HG03457 (cell line): ENCODE data around the gene NDUFAF4.

Experiments
- ATAC-seq: cut with Tn5 transposase; IDR thresholded peaks from one replicate; pipeline ENCODE4 v1.9.1; 2021; ENCODE audit warnings: moderate number of reproducible peaks; ENCODE audit not compliant: unreplicated experiment

Gene NDUFAF4

DNA sequence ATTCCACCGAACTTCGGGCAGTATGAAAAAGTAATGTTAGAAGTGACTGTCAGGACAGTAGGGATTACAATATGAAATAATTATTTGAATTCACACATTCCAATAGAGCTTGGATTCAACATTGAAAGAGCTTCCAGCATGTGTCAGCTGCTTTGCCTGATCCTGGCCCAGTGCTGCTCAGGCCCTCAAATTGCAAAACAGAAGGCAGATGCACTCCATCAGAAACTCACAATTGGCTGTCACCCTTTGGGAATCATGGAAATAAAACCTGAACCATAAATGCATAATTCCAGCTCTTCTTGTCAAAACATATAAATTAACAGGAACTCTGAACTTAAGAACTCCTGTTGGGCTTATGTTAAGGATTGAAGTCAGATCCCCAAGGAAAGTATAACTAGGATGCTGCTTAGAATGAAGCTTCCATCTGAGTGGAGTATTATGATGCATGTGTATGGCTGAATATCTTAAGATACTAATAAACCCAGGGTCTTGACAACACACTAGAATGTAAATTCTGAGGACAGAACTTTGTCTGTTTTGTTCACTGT lies 1.8 kb upstream of the NDUFAF4 start:
- no peak for ATAC-seq

DNA sequence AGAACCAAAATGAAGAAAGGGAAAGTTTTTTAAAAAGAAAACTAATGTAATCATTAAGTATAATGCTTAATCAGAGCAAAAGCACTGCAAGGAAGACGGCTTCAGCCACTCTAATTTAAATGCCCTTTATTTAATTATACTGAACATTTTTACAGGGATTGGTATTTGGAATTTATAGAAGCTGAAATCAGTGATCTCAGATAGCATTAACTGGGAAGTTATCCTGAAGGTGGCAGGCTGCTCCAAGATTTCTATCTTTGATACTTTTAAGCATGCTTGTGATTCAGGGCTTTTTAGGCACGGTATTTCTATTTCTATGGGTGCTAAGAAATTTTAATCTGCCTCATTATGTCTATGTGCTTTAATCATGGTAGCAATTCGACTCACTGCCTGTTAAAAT lies 1.3 kb upstream of the NDUFAF4 start:
- ATAC-seq, result no peak

DNA sequence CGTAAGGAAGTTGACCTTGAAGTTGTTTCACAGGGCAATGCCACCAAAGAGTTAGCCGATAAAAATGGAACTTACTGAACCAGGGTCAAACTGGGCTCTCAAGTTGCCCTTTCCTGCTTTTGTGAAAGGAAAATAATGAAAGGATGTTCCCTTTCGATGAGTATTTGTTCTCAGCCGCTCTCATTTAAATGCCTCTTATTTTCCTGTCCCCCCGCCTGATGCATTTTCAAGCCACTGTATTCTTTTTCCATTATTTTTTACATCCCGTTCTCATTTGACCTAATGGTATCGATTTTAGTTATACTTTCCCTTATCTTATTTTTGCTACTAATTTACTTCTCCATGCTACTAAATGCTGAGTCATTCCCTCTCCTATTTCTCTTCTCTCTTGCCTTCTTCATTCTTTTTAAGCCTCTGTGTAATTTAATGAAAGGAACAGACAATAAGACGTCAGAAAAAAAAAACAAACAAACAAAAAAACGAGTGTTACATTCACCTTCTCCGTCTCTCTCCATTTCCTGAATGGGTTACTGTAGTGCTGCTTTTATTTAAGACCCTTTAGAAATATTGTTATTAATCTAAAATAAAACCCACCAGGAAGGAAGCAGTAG lies 655 bp upstream of the NDUFAF4 start:
- peak; percentile 1 for ATAC-seq

DNA sequence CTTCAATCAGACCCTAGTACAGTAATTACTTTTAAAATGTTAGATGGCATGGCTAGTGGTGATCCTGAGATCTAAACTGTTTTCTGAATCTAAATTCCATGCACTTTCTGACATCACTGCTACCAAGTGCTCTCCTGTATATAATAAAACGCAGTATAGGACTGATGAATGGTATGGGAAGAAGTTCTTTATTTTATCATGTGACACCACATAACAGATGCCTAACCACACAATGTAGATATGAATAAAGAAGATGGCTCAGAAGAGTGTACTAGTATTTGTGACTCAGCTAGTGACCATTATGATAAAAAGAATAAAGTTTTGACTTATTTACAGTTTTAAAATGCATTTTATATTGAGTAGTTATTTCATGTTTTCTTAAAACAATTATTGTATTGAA lies 8.5 kb downstream of the NDUFAF4 start:
- ATAC-seq, result no peak

DNA sequence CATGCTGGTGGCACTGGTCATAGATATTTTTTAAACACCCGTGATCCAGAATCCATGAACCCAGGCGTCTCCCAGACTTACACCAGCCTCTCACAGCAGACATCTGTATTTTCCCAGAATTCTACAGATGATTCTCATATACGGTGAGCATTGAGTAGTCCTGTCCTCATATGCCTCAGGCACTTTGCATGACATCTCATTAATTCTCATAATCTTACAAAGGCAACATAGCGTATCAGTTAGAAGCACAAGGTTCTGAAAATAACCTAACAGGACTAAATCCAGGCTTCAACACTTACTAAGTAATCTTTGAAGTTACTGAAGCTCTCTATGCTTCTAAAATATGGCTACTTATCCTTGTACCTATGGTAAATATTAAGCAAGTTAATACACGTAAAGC lies 8.9 kb downstream of the NDUFAF4 start:
- ATAC-seq, result no peak

DNA sequence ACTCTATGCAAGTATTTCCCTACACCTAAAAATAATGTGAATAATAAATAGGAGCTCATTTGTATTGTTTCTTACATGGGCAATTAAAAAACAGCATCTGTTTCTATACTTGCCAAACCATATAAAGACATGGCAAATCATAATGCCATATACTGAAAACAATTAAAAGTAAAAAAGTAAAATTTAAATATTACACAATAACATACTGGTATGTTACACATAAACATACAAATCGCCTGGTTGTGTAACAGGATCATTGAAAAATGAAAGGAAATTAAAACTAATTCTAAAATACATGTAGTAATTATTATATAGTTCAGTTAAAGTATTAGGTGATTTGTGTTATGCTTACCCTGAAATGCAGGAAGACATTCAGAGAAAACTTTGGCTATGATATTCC lies 11.2 kb downstream of the NDUFAF4 start:
- no peak for ATAC-seq

DNA sequence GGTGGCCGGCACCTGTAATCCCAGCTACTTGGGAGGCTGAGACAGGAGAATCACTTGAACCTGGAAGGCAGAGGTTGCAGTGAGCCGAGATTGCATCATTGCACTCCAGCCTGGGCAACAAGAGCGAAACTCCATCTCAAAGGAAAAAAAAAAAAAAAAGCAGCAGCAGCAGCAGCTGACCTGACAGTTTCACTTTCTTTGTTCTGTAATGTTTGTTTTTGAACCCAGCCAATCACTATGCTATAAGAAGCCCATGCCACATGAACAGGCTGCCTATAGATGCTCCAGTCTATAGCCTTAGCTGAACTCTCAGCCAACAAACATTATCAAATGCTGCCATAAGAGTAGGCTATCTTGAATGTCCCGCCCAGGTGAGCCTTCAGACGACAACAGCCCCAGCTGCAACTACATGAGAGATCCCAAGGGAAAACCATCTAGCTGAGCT lies 12.5 kb downstream of the NDUFAF4 start:
- peak; percentile 75 for ATAC-seq

DNA sequence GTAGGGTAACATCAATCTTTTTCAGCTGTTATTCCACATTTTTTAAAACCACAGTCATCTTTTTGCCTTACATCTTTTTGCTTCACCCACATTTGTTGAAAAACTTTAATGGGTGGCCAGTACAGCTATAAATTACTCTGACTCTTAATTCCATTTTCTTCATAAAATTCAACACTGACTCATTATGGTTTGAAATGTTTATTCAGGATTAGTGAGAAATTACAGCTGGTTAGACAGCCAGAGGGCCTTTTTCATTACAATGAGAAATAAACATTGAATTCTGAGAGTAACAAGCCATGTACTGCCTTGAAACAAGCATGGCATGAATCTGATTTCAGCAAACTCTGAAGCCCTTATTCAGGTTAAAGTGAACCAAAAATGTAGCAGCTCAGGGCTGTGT lies 19.5 kb downstream of the NDUFAF4 start:
- ATAC-seq, result no peak

DNA sequence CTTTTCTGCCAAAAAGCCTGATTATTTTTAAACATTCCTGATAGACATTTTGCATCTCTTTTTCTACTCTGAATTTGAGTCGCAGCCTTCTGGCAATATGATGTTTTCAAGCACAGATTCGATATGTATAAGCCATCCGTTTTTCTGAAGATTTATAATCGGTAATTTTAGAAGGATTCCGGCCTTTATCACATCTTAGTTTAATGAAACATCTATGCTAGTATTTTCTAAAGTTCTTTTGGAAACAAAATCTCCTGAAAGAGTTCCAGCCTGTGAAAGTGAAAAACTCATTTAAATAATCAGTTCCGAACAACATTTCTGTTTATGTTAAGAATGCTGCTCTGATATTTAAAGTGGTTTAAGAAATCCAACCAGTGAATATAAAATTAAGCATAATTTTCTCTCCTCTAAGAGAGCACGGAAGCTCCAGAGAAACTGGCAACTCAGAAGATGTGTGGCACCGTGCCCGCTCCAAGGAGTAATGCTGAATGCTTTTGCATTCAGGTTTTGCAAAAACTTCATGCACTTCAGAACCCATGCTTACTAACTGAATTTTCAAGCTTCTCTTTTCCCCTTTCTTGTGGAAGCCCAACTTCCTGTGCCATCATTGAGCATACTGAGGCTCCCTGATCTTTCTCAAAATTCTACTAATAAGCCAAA lies 20.7 kb downstream of the NDUFAF4 start:
- ATAC-seq, result no peak

DNA sequence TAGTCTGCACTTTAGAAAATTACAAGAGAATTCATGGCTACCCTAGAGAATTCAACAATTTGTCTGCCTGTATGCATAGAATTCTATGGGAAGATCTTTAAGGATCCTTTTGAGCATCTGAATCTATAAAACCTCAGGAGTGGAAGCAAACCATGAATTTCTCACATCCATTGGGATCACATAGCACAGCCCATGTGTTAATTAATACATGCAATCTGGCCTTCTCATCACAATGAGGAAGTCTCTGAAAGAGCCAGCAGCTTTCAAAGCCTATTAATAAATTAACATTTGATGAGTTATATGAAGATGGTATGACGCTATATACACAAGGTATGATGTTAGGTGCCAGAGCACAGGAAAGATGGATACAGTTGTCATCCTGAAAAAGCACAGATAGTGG lies 24.7 kb downstream of the NDUFAF4 start:
- no peak for ATAC-seq

DNA sequence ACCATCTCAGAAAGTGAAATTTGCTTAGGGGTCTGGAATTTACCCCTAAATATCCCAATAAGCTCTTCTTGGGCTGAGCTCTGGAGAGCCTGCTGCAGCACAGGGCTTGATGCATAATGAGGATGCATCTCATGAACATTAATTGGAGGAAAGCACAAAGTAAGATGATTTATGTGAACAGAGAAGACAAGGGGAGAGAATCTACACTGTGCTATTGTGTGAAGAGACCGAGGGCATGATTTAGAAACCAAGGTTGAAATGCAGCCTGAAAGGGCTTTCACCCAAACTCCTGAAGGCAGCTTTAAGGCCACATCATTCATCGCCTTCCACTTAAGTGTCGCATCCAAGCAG lies 32.7 kb downstream of the NDUFAF4 start:
- no peak for ATAC-seq

DNA sequence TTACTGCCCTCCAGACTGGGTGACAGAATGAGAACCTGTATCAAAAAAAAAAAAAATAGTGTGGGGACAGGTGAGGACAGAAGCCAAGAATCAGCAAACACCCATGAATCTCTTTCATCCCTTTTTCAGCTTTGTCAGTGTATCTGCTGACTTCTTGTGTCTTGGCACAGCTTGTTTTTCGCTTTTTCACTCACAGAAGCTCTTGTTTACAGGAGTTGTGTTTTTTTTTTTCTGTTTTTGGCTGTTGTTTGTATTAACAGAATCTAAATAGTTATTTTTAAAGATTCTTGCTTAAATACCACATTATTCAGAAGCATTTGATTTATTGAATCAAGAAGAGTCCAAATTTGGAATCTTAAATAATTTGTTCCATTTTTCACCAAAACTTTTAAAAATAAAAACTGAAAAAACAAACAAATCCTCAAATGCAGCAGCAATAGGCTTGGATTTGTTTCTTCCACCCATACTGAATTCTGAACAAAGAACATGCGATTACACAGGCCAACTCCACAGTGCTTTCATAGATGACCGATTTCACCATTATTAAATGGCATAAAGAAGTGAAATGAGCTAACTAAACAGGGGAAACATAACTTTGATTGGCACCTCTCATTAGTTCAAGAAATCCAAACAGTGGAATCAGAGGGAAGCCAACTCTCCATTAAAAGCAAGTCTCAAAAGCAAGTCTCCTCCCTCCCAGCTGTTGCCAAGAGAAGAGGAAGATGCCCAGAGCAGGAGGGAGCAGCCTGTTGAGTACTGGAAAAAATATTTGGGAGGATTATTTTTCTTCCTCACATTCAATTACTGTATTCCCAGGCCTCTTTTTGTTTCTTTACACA lies 33.3 kb downstream of the NDUFAF4 start:
- no peak for ATAC-seq

DNA sequence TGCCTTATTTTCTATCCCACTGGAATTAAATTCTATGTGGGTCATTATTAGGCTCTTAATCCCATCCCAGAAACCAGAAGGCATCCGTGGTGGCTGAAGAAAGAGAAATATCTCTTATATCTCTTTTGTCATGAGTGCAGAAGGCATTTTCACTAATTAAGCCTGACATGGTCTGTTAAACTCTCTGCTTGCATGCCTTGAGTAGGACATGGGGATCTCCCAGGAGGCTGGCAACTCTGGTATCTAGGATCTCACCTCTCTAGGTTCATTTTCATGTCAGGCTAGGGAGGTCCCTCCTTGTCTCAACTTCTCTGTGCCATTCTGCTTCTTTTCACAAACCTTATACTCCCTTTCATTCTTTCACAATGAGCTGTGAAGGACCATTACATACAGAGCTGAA lies 35.1 kb downstream of the NDUFAF4 start:
- ATAC-seq, result no peak

DNA sequence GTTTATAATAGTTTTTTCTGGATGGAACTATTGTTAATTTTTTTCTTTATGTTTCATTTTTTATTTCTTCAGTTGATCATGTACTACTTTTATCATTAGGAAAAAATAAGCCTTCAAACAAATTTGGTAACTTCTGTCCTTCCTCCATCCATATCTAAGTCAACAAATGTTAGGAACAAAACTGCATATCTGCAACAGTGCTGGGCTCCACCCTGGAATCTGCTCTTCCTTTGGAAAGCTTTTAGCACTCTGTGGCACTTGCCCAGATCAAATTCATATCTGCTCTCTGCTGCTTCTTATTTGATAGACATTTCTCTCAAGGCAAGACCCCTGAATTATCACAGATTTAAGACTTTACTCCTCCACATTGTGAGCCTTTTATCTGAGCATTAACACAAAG lies 36.1 kb downstream of the NDUFAF4 start:
- no peak for ATAC-seq

DNA sequence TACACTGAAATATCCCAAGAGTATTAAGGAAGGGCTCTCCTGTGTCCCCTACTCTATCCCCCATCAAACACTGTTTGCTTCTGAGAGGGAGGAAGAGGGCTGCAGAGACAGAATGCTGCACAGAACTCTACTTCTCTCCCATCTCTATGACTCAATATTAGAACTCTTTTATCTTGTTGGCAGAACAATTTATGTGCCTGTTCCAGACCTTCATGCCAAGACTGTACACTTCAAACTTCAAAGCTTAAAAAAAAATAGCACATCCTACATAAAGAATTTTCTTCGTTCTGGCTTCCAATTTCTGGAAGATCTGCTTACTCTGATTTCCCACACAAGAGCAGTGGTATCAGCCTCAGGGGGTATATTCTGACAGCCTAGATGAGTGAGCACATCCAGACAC lies 40.8 kb downstream of the NDUFAF4 start:
- ATAC-seq, result no peak

DNA sequence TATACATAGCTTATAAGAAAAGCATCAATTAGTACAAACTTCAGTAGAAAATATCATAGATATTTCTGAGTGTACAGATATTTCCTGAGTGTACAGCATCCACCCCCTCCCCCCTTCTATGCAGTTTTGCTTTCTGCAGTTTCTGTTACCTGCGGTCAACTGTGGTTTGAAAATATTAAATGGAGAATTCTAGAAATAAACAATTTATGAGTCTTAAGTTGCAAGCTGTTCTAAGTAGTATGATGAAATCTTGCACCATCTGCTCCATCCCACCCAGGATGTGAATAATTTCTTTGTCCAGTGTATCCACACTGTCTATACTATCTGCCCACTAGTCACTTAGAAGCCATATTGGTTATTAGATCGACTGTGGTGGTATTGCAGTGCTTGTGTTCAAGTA lies 44.6 kb downstream of the NDUFAF4 start:
- no peak for ATAC-seq

DNA sequence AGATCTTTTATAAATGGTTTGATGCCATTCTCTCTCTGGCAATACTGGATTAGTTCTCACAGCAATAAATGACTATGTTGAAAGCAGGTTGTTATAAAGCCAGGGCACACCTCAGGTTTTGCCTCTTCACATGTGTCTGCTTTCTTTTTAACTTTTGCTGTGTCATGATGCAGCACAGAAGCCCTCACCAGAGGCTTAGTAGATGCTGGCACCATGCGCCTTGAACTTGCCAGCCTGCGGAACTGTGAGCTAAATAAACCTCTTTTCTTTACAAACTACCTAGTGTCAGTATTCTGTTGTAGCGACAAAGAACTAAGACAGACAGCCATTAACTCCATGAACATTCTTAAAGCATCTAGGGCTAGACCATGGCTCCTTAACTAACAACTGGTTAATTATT lies 45.1 kb downstream of the NDUFAF4 start:
- ATAC-seq, result no peak

DNA sequence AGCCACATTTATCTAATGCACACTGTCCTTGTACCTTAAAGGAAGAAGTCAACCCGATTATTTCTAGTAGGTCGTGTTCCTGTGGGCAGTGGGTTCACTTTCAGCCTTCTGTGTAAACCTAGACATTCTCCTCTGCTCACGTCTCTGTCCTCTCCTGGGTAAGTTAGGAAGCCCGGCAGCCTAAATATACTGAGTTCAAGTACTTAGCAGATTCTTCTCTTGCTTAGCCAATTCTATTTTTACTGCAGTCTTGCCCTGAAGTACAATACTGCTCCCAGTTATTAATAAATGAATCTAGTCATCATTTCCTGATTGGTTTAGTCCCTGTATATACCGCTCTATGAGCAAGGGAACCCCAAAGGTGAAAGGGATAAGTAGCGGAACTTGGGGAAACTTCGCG lies 45.8 kb downstream of the NDUFAF4 start:
- ATAC-seq, result no peak

DNA sequence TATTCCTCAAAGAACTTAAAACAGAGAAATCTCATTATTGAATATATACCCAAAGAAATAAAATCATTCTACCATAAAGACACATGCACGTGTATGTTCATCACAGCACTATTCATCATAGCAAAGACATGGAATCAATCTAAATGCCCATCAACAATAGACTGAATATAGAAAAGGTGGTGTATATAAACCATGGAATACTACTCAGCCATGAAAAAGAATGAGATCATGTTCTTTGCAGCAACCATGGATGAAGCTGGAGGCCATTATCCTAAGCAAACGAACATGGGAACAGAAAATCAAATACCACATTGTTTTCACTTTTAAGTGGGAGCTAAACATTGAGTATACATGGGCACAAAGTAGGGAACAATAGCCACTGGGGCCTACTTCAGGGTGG lies 48.1 kb downstream of the NDUFAF4 start:
- ATAC-seq, result no peak

DNA sequence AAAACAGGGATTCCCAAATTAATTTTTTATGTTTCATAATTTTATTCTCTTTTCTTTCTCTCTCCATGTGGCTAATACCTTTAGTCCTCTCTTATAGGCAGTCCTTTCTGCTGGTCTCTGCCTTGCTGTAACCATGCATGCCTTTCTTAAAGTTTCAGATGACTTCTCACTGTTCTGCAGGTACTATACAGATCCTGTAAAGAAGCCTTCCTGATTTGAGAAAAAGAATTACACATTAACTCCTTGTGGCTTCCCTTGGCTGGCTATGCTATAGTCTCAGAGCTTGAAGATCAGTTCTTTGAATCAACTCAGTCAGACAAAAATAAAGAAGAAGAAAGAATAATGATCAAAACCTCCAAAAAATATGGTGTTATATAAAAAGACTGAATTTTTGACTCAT lies 53.2 kb downstream of the NDUFAF4 start:
- ATAC-seq, result no peak

DNA sequence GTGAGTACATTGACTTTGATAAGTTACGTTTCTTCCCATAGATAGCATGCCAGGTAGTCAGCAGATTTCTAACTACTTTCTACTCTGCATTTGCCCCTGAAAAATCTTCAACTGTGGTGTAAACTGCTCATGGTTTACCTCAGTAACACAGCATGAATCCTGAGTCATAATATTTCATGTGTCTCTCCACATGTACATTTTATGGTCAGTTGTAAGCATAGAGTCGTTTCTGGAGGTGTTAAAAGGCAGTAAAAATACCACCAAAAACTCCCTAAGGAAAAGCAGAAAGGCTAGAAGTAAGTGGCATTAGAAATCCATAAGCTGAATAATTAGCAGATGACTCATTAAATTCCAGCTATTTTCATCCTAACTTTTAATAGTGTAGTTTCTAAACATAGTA lies 56.3 kb downstream of the NDUFAF4 start:
- no peak for ATAC-seq
